Measurements from ENCODE around the gene SLC28A3.

DNA sequence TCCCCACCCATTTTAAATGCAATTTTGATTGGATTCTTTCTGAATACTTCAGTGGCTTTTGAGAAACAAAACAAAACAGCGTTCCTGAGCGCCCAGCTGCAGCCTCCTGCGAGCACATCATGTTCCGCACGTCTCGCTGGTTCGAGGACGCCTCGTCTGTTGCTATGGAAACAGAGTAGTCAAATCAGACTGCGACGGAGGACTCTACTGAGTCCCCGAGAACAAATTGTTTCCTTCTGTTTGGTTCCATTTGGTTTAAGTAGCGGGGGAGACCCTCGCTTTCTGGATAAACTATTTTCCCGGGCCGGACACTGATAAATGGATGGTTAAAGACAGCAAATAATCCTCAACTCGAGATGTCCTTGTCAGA, 69.0 kb downstream of the SLC28A3 start:
- TF ChIP-seq POLR2A (IDR thresholded peaks at IDR 0.05; ENCODE audit: low read length) (no peak), GATA1 (IDR thresholded peaks at IDR 0.05; ENCODE audit: low read depth, low read length) (no peak)
